ENCODE data around the gene EHMT1.

DNA sequence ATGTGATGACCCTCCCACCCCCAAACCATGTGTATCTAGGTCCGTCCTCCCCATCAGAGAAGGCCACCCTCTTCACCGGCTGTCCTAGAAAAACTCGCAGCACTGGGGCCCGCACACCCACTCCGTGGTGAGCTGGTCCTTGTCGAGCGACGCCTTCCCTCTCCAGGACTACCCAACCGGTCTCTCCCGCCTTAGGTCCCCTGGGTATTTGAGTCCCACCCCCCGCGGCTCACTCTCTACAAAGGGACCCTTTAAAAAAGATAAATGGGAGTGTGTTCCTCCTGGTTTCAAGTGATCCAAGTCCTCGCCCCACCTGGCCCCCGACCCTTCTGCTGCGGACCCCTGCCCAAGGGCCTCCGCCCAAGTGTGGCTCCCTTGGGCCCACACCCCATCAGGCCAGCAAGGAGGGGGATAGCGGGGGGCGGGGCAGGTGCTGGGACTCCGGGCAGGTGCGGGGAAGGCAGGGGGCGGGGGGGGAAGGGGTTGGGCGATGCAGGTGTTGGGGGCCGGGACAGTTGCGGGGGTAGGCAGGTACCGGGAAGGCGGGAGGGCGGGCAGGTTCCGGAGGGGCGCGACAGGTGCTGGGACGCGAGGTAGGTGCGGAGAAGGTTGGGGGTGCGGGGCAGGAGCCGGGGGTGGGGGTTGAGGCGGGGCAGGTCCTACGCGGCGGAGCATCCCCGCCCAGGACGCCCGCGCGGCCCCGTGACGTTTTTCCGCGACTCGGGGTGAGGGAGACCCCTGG lies 14.3 kb upstream of the EHMT1 start:
- TF ChIP-seq, protein P1, sequence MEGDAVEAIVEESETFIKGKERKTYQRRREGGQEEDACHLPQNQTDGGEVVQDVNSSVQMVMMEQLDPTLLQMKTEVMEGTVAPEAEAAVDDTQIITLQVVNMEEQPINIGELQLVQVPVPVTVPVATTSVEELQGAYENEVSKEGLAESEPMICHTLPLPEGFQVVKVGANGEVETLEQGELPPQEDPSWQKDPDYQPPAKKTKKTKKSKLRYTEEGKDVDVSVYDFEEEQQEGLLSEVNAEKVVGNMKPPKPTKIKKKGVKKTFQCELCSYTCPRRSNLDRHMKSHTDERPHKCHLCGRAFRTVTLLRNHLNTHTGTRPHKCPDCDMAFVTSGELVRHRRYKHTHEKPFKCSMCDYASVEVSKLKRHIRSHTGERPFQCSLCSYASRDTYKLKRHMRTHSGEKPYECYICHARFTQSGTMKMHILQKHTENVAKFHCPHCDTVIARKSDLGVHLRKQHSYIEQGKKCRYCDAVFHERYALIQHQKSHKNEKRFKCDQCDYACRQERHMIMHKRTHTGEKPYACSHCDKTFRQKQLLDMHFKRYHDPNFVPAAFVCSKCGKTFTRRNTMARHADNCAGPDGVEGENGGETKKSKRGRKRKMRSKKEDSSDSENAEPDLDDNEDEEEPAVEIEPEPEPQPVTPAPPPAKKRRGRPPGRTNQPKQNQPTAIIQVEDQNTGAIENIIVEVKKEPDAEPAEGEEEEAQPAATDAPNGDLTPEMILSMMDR (IDR thresholded peaks at IDR 0.05), result no peak
- no peak for TF ChIP-seq POLR2A (IDR thresholded peaks at IDR 0.05)
